Measurements from ENCODE around the gene GPX4. TPM values are rescaled to one million over a fixed set of nuclear protein-coding genes. Genes with fewer than 3 reads are reported as not detected.

Gene GPX4
- total and polyA plus RNA-seq, 2 of the 13 experiments (the other 11 are each of a cell fraction or from before 2014, with no cell fraction given): 535 to 613 TPM

DNA sequence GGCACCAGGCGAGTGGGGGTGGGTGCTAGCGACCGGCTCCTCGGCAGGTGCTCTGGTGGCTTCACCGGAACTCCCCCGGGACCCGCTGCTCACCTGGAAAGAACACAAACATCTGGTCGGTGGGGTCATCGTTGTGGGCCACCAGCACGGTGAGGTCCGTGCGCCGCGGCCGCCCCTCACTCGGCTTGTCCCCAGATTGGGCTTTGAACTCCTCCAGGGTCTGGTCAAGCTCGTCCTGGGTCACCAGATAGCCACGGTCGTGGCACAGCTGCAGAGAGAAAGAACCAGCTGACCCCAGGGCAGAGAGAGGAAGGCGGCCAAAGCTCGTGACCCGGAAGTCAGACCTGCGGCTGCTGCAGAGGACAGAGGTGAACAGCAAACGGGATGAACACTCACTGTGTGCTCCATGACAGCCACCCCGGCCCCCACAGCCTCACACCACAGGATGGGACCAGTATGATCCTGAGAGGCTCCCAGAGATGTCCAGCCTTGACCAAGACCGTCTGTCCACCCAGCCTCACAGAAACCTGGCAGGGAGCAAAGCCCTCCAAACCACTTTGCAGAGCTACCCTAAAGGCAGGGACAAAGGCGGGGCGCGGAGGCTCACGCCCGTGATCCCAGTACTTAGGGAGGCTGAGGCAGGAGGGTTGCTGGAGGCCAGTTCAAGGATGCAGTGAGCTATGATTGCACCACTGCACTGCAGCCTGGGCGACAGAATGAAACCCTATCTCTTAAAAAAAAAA, 9.8 kb upstream of the GPX4 start (continued):
- TF ChIP-seq MIER2 (CRISPR knock-in tag; IDR thresholded peaks at IDR 0.05) (no peak), NR2F1 (CRISPR knock-in tag; IDR thresholded peaks at IDR 0.05) (peak in 1 of 2 experiments; percentile 44; a peak in 1 of 4 replicates), PTBP1 (IDR thresholded peaks at IDR 0.05; ENCODE audit: low read depth, low read length, poor library complexity, severe bottlenecking) (no peak), IRF2 (CRISPR knock-in tag; IDR thresholded peaks at IDR 0.05) (no peak), ZNF883 (CRISPR knock-in tag; IDR thresholded peaks at IDR 0.05; ENCODE audit: not compliant biosample characterization) (no peak), ZNF546 (CRISPR knock-in tag; conservative IDR thresholded peaks at IDR 0.05) (no peak), POLR2A (IDR thresholded peaks at IDR 0.05; ENCODE audit: insufficient read depth in 1 of 2, low read depth in 2 of 2, low read length in 2 of 2) (no peak), ZNF232 (CRISPR knock-in tag; IDR thresholded peaks at IDR 0.05; ENCODE audit: borderline replicate concordance) (peak; percentile 72; the same call in 1 of the 2 replicates), AGO2 (optimal IDR thresholded peaks at IDR 0.05; ENCODE audit: low read depth, low read length) (no peak), U2AF2 (IDR thresholded peaks at IDR 0.05; ENCODE audit: low read depth, low read length) (no peak), ZSCAN12 (CRISPR knock-in tag; IDR thresholded peaks at IDR 0.05) (no peak), ZNF557 (CRISPR knock-in tag; IDR thresholded peaks at IDR 0.05) (no peak), CHD2 (IDR thresholded peaks at IDR 0.05; ENCODE audit: low read depth, low read length) (no peak), WIZ (CRISPR knock-in tag; IDR thresholded peaks at IDR 0.05) (no peak), HOXA5 (CRISPR knock-in tag; IDR thresholded peaks at IDR 0.05) (no peak), ZNF256 (CRISPR knock-in tag; conservative IDR thresholded peaks at IDR 0.05) (no peak), TCF7 (IDR thresholded peaks at IDR 0.05; ENCODE audit: low read depth) (no peak)
- TF ChIP-seq, protein P1, sequence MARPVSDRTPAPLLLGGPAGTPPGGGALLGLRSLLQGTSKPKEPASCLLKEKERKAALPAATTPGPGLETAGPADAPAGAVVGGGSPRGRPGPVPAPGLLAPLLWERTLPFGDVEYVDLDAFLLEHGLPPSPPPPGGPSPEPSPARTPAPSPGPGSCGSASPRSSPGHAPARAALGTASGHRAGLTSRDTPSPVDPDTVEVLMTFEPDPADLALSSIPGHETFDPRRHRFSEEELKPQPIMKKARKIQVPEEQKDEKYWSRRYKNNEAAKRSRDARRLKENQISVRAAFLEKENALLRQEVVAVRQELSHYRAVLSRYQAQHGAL (CRISPR knock-in tag; IDR thresholded peaks at IDR 0.05; ENCODE audit: not compliant biosample characterization): no peak
- TF ChIP-seq, protein P2, sequence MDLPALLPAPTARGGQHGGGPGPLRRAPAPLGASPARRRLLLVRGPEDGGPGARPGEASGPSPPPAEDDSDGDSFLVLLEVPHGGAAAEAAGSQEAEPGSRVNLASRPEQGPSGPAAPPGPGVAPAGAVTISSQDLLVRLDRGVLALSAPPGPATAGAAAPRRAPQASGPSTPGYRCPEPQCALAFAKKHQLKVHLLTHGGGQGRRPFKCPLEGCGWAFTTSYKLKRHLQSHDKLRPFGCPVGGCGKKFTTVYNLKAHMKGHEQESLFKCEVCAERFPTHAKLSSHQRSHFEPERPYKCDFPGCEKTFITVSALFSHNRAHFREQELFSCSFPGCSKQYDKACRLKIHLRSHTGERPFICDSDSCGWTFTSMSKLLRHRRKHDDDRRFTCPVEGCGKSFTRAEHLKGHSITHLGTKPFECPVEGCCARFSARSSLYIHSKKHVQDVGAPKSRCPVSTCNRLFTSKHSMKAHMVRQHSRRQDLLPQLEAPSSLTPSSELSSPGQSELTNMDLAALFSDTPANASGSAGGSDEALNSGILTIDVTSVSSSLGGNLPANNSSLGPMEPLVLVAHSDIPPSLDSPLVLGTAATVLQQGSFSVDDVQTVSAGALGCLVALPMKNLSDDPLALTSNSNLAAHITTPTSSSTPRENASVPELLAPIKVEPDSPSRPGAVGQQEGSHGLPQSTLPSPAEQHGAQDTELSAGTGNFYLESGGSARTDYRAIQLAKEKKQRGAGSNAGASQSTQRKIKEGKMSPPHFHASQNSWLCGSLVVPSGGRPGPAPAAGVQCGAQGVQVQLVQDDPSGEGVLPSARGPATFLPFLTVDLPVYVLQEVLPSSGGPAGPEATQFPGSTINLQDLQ (CRISPR knock-in tag; IDR thresholded peaks at IDR 0.05): no peak
- TF ChIP-seq, protein P3, sequence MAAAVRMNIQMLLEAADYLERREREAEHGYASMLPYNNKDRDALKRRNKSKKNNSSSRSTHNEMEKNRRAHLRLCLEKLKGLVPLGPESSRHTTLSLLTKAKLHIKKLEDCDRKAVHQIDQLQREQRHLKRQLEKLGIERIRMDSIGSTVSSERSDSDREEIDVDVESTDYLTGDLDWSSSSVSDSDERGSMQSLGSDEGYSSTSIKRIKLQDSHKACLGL (CRISPR knock-in tag; IDR thresholded peaks at IDR 0.05): no peak
- TF ChIP-seq, protein P4, sequence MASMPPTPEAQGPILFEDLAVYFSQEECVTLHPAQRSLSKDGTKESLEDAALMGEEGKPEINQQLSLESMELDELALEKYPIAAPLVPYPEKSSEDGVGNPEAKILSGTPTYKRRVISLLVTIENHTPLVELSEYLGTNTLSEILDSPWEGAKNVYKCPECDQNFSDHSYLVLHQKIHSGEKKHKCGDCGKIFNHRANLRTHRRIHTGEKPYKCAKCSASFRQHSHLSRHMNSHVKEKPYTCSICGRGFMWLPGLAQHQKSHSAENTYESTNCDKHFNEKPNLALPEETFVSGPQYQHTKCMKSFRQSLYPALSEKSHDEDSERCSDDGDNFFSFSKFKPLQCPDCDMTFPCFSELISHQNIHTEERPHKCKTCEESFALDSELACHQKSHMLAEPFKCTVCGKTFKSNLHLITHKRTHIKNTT (CRISPR knock-in tag; IDR thresholded peaks at IDR 0.05): no peak
- TF ChIP-seq, protein P5, sequence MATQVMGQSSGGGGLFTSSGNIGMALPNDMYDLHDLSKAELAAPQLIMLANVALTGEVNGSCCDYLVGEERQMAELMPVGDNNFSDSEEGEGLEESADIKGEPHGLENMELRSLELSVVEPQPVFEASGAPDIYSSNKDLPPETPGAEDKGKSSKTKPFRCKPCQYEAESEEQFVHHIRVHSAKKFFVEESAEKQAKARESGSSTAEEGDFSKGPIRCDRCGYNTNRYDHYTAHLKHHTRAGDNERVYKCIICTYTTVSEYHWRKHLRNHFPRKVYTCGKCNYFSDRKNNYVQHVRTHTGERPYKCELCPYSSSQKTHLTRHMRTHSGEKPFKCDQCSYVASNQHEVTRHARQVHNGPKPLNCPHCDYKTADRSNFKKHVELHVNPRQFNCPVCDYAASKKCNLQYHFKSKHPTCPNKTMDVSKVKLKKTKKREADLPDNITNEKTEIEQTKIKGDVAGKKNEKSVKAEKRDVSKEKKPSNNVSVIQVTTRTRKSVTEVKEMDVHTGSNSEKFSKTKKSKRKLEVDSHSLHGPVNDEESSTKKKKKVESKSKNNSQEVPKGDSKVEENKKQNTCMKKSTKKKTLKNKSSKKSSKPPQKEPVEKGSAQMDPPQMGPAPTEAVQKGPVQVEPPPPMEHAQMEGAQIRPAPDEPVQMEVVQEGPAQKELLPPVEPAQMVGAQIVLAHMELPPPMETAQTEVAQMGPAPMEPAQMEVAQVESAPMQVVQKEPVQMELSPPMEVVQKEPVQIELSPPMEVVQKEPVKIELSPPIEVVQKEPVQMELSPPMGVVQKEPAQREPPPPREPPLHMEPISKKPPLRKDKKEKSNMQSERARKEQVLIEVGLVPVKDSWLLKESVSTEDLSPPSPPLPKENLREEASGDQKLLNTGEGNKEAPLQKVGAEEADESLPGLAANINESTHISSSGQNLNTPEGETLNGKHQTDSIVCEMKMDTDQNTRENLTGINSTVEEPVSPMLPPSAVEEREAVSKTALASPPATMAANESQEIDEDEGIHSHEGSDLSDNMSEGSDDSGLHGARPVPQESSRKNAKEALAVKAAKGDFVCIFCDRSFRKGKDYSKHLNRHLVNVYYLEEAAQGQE (IDR thresholded peaks at IDR 0.05; ENCODE audit: borderline replicate concordance in 1 of 2, low read depth in 1 of 2, low read length in 2 of 2): no peak
